ENCODE results near the gene ADAMTS13. TPM values are rescaled to one million over a fixed set of nuclear protein-coding genes. Genes with fewer than 3 reads are reported as not detected.

ADAMTS13 gene
- total RNA-seq, 1 donor from 2014 or later: 3.6 TPM

Other genes with a start within 250 kb of the ADAMTS13 start
- gene OBP2B, start 213.1 kb upstream of the ADAMTS13 start, total RNA-seq: not detected
- gene ABO, start 147.2 kb upstream of the ADAMTS13 start, total RNA-seq: 1.5 TPM
- 13.4 TPM for gene SURF6, start 86.2 kb upstream of the ADAMTS13 start, total RNA-seq
- 20.8 TPM for gene MED22, start 74.2 kb upstream of the ADAMTS13 start, total RNA-seq
- 977 TPM for gene RPL7A, start 74.1 kb upstream of the ADAMTS13 start, total RNA-seq
- gene SURF1, start 65.9 kb upstream of the ADAMTS13 start, total RNA-seq: 62.6 TPM
- gene SURF2, start 65.8 kb upstream of the ADAMTS13 start, total RNA-seq: 13.2 TPM
- gene SURF4, start 46.3 kb upstream of the ADAMTS13 start, total RNA-seq: 68.4 TPM
- 0.27 TPM for gene STKLD1, start 46.0 kb upstream of the ADAMTS13 start, total RNA-seq
- gene REXO4, start 4.4 kb upstream of the ADAMTS13 start, total RNA-seq: 18.7 TPM
- gene CACFD1, start 37.6 kb downstream of the ADAMTS13 start, total RNA-seq: 13.9 TPM
- gene SLC2A6, start 56.7 kb downstream of the ADAMTS13 start, total RNA-seq: 2.7 TPM
- not detected for gene MYMK, start 102.6 kb downstream of the ADAMTS13 start, total RNA-seq
- 9.5 TPM for gene ADAMTSL2, start 112.3 kb downstream of the ADAMTS13 start, total RNA-seq
- 0.22 TPM for gene FAM163B, start 187.0 kb downstream of the ADAMTS13 start, total RNA-seq
- gene DBH, start 214.0 kb downstream of the ADAMTS13 start, total RNA-seq: not detected

All from Right ventricle myocardium inferior (tissue), 1 donor.